A673 (cell line): ENCODE measurements around the gene ARHGAP40.

ENCODE experiments used
- EZH2 ChIP-seq: fragments of 200-600 bp; sonication (generic); IDR thresholded peaks from 2 replicates; pipeline ENCODE4 v1.6.1; 2017; ENCODE audit warnings: borderline replicate concordance, low read depth, mild to moderate bottlenecking, mixed read lengths, antibody characterized with exemption, low read length; ENCODE audit not compliant: poor library complexity, severe bottlenecking
- TF ChIP-seq, protein P1 (sequence below): fragments of 300-800, 200-600 bp; sonication (generic); conservative IDR thresholded peaks from 2 replicates; pipeline ENCODE4 v1.5.1; 2017; ENCODE audit warnings: low read depth, mild to moderate bottlenecking, antibody characterized with exemption, low read length, moderate library complexity, mixed read lengths

- TF ChIP-seq, protein P1, sequence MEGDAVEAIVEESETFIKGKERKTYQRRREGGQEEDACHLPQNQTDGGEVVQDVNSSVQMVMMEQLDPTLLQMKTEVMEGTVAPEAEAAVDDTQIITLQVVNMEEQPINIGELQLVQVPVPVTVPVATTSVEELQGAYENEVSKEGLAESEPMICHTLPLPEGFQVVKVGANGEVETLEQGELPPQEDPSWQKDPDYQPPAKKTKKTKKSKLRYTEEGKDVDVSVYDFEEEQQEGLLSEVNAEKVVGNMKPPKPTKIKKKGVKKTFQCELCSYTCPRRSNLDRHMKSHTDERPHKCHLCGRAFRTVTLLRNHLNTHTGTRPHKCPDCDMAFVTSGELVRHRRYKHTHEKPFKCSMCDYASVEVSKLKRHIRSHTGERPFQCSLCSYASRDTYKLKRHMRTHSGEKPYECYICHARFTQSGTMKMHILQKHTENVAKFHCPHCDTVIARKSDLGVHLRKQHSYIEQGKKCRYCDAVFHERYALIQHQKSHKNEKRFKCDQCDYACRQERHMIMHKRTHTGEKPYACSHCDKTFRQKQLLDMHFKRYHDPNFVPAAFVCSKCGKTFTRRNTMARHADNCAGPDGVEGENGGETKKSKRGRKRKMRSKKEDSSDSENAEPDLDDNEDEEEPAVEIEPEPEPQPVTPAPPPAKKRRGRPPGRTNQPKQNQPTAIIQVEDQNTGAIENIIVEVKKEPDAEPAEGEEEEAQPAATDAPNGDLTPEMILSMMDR, result no peak
- TF ChIP-seq EZH2, result no peak
Measured at GRCh38 chr20:38573413-38573812, 28.2 kb upstream of the ARHGAP40 start.
